ENCODE results near the gene ATG4C.

GRCh38 chr1:62900566-62900965, 116.6 kb downstream of the ATG4C start:
- TF ChIP-seq CTCF (IDR thresholded peaks at IDR 0.05; ENCODE audit: insufficient read depth, low read length) = no peak
- TF ChIP-seq POLR2AphosphoS5 (IDR thresholded peaks at IDR 0.05; ENCODE audit: low read depth) = no peak
- no peak for TF ChIP-seq REST (IDR thresholded peaks at IDR 0.05; ENCODE audit: insufficient replicate concordance, low read depth)
- no peak for TF ChIP-seq GABPA (IDR thresholded peaks at IDR 0.05; ENCODE audit: low read depth)
- no peak for TF ChIP-seq SPI1 (IDR thresholded peaks at IDR 0.05; ENCODE audit: borderline replicate concordance, low read depth)

Measured in HL-60 (cell line).